HG03575 (cell line): ENCODE results near the gene GPR157.
"Not testable (repeated sequence)": the region's sequence is repeated elsewhere in the genome, so short reads cannot be mapped to it uniquely, and the experiment has no call there.

Source experiments
- ATAC-seq: cut with Tn5 transposase; IDR thresholded peaks from one replicate; pipeline ENCODE4 v1.9.1; 2021; ENCODE audit not compliant: unreplicated experiment, insufficient number of reproducible peaks, low FRiP score; ENCODE audit errors: extremely low read depth

GPR157 gene

GRCh38 chr1:9097947-9098705 lies 30.8 kb downstream of the GPR157 start:
- no peak for ATAC-seq

GRCh38 chr1:9095818-9096217 lies 33.1 kb downstream of the GPR157 start:
- no peak for ATAC-seq

- ATAC-seq = not testable (repeated sequence)
Observed at GRCh38 chr1:9093996-9094595, 34.8 kb downstream of the GPR157 start.

- ATAC-seq = no peak
Observed at GRCh38 chr1:9093581-9093980, 35.3 kb downstream of the GPR157 start.

GRCh38 chr1:9093091-9093490 lies 35.8 kb downstream of the GPR157 start:
- ATAC-seq = no peak

GRCh38 chr1:9088807-9089206 lies 40.1 kb downstream of the GPR157 start:
- ATAC-seq = no peak

GRCh38 chr1:9087411-9088125 lies 41.3 kb downstream of the GPR157 start:
- ATAC-seq = no peak

GRCh38 chr1:9086796-9087195 lies 42.1 kb downstream of the GPR157 start:
- no peak for ATAC-seq

GRCh38 chr1:9086045-9086444 lies 42.9 kb downstream of the GPR157 start:
- no peak for ATAC-seq

GRCh38 chr1:9085306-9085940 lies 43.5 kb downstream of the GPR157 start:
- ATAC-seq = no peak

GRCh38 chr1:9084906-9085305 lies 44.0 kb downstream of the GPR157 start:
- ATAC-seq = no peak

GRCh38 chr1:9081473-9081872 lies 47.4 kb downstream of the GPR157 start:
- ATAC-seq = no peak

- ATAC-seq = no peak
Observed at GRCh38 chr1:9080705-9081291, 48.1 kb downstream of the GPR157 start.

- ATAC-seq = no peak
Observed at GRCh38 chr1:9079988-9080704, 48.8 kb downstream of the GPR157 start.

- ATAC-seq = no peak
Observed at GRCh38 chr1:9078752-9079500, 50.0 kb downstream of the GPR157 start.

- no peak for ATAC-seq
Observed at GRCh38 chr1:9078015-9078751, 50.7 kb downstream of the GPR157 start.

GRCh38 chr1:9075022-9075421 lies 53.9 kb downstream of the GPR157 start:
- ATAC-seq = no peak
